Neural progenitor cell (in vitro differentiated cells): ENCODE data around the gene RMRP.

Experiments
- EZH2 ChIP-seq: fragments of 200-600 bp; sonication (generic); IDR thresholded peaks from 2 replicates; pipeline ENCODE4 v1.6.1; 2017; ENCODE audit warnings: antibody characterized with exemption, mild to moderate bottlenecking, moderate library complexity
- TF ChIP-seq, protein P1 (sequence below): fragments of 200-600 bp; sonication (generic); IDR thresholded peaks from 2 replicates; pipeline ENCODE4 v1.5.1; 2017; ENCODE audit warnings: antibody characterized with exemption, mild to moderate bottlenecking

DNA sequence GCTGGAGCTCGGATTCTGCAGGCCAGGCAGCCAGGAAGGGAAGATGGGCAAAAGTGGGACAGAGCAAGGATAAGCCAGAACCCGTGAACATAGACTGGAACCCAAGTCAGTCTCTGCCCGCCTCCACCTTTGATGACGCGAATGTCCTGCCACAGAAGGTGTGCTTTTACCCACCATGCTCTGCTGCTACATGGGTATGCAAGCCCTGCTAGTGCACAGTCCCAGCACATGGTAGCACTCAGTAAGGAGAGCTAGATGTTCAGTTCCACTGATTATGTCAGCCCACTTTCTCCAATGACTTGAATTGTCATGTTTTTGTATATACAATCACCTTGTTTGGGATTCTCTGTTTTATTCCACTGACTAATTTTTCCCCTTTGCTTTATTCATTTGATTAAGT lies 28.2 kb downstream of the RMRP start:
- TF ChIP-seq, protein P1, sequence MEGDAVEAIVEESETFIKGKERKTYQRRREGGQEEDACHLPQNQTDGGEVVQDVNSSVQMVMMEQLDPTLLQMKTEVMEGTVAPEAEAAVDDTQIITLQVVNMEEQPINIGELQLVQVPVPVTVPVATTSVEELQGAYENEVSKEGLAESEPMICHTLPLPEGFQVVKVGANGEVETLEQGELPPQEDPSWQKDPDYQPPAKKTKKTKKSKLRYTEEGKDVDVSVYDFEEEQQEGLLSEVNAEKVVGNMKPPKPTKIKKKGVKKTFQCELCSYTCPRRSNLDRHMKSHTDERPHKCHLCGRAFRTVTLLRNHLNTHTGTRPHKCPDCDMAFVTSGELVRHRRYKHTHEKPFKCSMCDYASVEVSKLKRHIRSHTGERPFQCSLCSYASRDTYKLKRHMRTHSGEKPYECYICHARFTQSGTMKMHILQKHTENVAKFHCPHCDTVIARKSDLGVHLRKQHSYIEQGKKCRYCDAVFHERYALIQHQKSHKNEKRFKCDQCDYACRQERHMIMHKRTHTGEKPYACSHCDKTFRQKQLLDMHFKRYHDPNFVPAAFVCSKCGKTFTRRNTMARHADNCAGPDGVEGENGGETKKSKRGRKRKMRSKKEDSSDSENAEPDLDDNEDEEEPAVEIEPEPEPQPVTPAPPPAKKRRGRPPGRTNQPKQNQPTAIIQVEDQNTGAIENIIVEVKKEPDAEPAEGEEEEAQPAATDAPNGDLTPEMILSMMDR, result no peak
- no peak for TF ChIP-seq EZH2
